Measurements from ENCODE around the gene KREMEN2. TPM values are rescaled to one million over a fixed set of nuclear protein-coding genes. Genes with fewer than 3 reads are reported as not detected.

Gene KREMEN2
- total RNA-seq, 1 experiment from 2014 or later = 0.49 TPM

GRCh38 chr16:3009568-3010390 lies 45.7 kb downstream of the KREMEN2 start:
- no peak for DNase-seq (ENCODE audit: low spot score)
- ChIA-PET CTCF (interaction anchor here (1.0 kb wide), 1 partner anchor 19 kb away, joined by 4 read pairs; no protein-coding TSS in a partner anchor), POLR2A (ENCODE audit: low non-redundant PET) (no interaction called here)
- TF ChIP-seq, protein P1, sequence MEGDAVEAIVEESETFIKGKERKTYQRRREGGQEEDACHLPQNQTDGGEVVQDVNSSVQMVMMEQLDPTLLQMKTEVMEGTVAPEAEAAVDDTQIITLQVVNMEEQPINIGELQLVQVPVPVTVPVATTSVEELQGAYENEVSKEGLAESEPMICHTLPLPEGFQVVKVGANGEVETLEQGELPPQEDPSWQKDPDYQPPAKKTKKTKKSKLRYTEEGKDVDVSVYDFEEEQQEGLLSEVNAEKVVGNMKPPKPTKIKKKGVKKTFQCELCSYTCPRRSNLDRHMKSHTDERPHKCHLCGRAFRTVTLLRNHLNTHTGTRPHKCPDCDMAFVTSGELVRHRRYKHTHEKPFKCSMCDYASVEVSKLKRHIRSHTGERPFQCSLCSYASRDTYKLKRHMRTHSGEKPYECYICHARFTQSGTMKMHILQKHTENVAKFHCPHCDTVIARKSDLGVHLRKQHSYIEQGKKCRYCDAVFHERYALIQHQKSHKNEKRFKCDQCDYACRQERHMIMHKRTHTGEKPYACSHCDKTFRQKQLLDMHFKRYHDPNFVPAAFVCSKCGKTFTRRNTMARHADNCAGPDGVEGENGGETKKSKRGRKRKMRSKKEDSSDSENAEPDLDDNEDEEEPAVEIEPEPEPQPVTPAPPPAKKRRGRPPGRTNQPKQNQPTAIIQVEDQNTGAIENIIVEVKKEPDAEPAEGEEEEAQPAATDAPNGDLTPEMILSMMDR (conservative IDR thresholded peaks at IDR 0.05; ENCODE audit: low read depth, low read length) = no peak
- no peak for TF ChIP-seq EZH2 (IDR thresholded peaks at IDR 0.05; ENCODE audit: borderline replicate concordance, low read depth, low read length, poor library complexity, severe bottlenecking)
- no peaks in the 10 kb centered on the region for H3K9me3 ChIP-seq (ENCODE audit: low read depth, low read length, poor library complexity, severe bottlenecking)
- H3K27me3 ChIP-seq (replicated peaks; ENCODE audit: insufficient read depth, low read depth, low read length, poor library complexity) = peaks cover 87% of the 10 kb centered on the region
- H3K4me1 ChIP-seq (ENCODE audit: insufficient read depth, low read length, poor library complexity, severe bottlenecking) = peaks cover 4% of the 10 kb centered on the region
- H3K4me3 ChIP-seq (ENCODE audit: low read depth, low read length, poor library complexity, severe bottlenecking) = no peak overlapping the region
- intact Hi-C loops (cut with micrococcal nuclease; ENCODE audit: unreplicated experiment) = no loop called here
- BruUV-seq (replicated peaks) = no TSS peak
- H3K27ac ChIP-seq (ENCODE audit: low read depth, low read length, poor library complexity, severe bottlenecking) = no peak overlapping the region
- H3K36me3 ChIP-seq (ENCODE audit: insufficient read depth, low read length, poor library complexity, severe bottlenecking) = no peaks in the 10 kb centered on the region

DNA sequence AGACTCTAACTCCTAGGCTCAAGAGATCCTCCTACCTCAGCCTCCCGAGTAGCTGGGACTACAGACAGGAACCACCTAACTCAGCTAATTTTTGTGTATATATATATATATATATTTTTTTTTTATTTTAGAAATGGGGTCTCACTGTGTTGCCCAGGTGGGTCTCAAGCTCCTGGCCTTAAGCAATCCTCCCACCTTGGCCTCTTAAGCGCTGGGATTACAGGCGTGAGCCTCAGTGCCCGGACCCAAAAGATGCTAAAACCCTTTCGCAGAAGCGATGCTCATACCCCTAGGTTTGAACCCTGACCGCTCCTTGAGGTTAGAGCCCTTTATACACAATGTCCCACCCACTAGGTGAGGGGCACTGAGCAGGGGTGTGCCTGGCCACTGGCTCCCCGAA lies 46.4 kb downstream of the KREMEN2 start:
- peaks cover 4% of the 10 kb centered on the region for H3K4me1 ChIP-seq (ENCODE audit: insufficient read depth, low read length, poor library complexity, severe bottlenecking)
- H3K27ac ChIP-seq (ENCODE audit: low read depth, low read length, poor library complexity, severe bottlenecking) = no peak overlapping the region
- DNase-seq (ENCODE audit: low spot score) = no peak
- TF ChIP-seq EZH2 (IDR thresholded peaks at IDR 0.05; ENCODE audit: borderline replicate concordance, low read depth, low read length, poor library complexity, severe bottlenecking) = no peak
- TF ChIP-seq, protein P1 (conservative IDR thresholded peaks at IDR 0.05; ENCODE audit: low read depth, low read length) = no peak
- no peaks in the 10 kb centered on the region for H3K36me3 ChIP-seq (ENCODE audit: insufficient read depth, low read length, poor library complexity, severe bottlenecking)
- CTCF ChIA-PET = interaction anchor here (0.6 to 1.0 kb wide), 2 partner anchors 18 to 21 kb away, joined by 3 to 4 read pairs; no protein-coding TSS in a partner anchor
- H3K4me3 ChIP-seq (ENCODE audit: low read depth, low read length, poor library complexity, severe bottlenecking) = no peak overlapping the region
- intact Hi-C loops (cut with micrococcal nuclease; ENCODE audit: unreplicated experiment) = no loop called here
- H3K9me3 ChIP-seq (ENCODE audit: low read depth, low read length, poor library complexity, severe bottlenecking) = no peaks in the 10 kb centered on the region
- no TSS peak for BruUV-seq (replicated peaks)
- POLR2A ChIA-PET (ENCODE audit: low non-redundant PET) = no interaction called here
- H3K27me3 ChIP-seq (replicated peaks; ENCODE audit: insufficient read depth, low read depth, low read length, poor library complexity) = peaks cover 80% of the 10 kb centered on the region

GRCh38 chr16:3012246-3012645 lies 48.2 kb downstream of the KREMEN2 start:
- peaks cover 63% of the 10 kb centered on the region for H3K27me3 ChIP-seq (replicated peaks; ENCODE audit: insufficient read depth, low read depth, low read length, poor library complexity)
- TF ChIP-seq, protein P1 (conservative IDR thresholded peaks at IDR 0.05; ENCODE audit: low read depth, low read length) = no peak
- POLR2A ChIA-PET (ENCODE audit: low non-redundant PET) = interaction anchor here (0.6 kb wide), 1 partner anchor 8 kb away, joined by 8 read pairs; the partner anchor contains the start of gene TNFRSF12A
- CTCF ChIA-PET = no interaction called here
- no peaks in the 10 kb centered on the region for H3K9me3 ChIP-seq (ENCODE audit: low read depth, low read length, poor library complexity, severe bottlenecking)
- intact Hi-C loops (cut with micrococcal nuclease; ENCODE audit: unreplicated experiment) = no loop called here
- no TSS peak for BruUV-seq (replicated peaks)
- no peaks in the 10 kb centered on the region for H3K36me3 ChIP-seq (ENCODE audit: insufficient read depth, low read length, poor library complexity, severe bottlenecking)
- DNase-seq (ENCODE audit: low spot score) = no peak
- H3K4me3 ChIP-seq (ENCODE audit: low read depth, low read length, poor library complexity, severe bottlenecking) = no peak overlapping the region
- no peak overlapping the region for H3K27ac ChIP-seq (ENCODE audit: low read depth, low read length, poor library complexity, severe bottlenecking)
- H3K4me1 ChIP-seq (ENCODE audit: insufficient read depth, low read length, poor library complexity, severe bottlenecking) = peaks cover 4% of the 10 kb centered on the region

Measured in A673 (cell line).